Stomach (tissue), 9 donors: Measurements from ENCODE around the gene AKR1B1. TPM values are rescaled to one million over a fixed set of nuclear protein-coding genes. Genes with fewer than 3 reads are reported as not detected.

Source experiments
- DNase-seq, 2 donors: peaks; one replicate each; pipeline versions ENCODE4 v3.0.0 to v3.0.0-alpha.2; 2013 to 2019
- H3K27ac ChIP-seq, 5 donors: fragments of 200-600 bp in 4 of 5; sonication (generic) in 4 of 5; one replicate each; pipeline ENCODE4 v1.5.1; 2013 to 2019; ENCODE audit warnings: mild to moderate bottlenecking in 1 of 5, moderate library complexity in 1 of 5
- H3K27me3 ChIP-seq, 3 donors: fragments of 200-600 bp; sonication (generic); one replicate each; pipeline ENCODE4 v1.5.1; 2017 to 2019; ENCODE audit warnings: mixed run types in 1 of 3
- H3K36me3 ChIP-seq, 4 donors: fragments of 200-600 bp; sonication (generic); 1 replicate in 3 of 4; 2 replicates in 1 of 4; pipeline ENCODE4 v1.5.1; 2016 to 2019
- H3K4me1 ChIP-seq, 4 donors: fragments of 200-600 bp; sonication (generic); one replicate each; pipeline ENCODE4 v1.5.1; 2016 to 2019
- H3K4me3 ChIP-seq, 4 donors: fragments of 200-600 bp; sonication (generic) in 3 of 4; one replicate each; pipeline ENCODE4 v1.5.1; 2016 to 2019; ENCODE audit warnings: mild to moderate bottlenecking in 1 of 4
- H3K9me3 ChIP-seq, 4 donors: fragments of 200-600 bp; sonication (generic); one replicate each; pipeline ENCODE4 v1.5.1; 2016 to 2019
- EP300 ChIP-seq: sonication (generic); formaldehyde crosslinking; IDR thresholded peaks from one replicate; pipeline ENCODE4 v1.6.1; 2017; ENCODE audit warnings: antibody characterized with exemption
- POLR2A ChIP-seq, 4 donors: fragments of 450-650 bp; IDR thresholded peaks; one replicate each; pipeline ENCODE4 v1.6.1; 2016; ENCODE audit warnings: antibody characterized with exemption in 4 of 4, control low read depth in 2 of 4, mild to moderate bottlenecking in 1 of 4, moderate library complexity in 1 of 4
- POLR2AphosphoS5 ChIP-seq, 3 donors: sonication (generic); formaldehyde crosslinking; IDR thresholded peaks; one replicate each; pipeline ENCODE4 v1.6.1; 2016; ENCODE audit warnings: antibody characterized with exemption in 3 of 3
- WGBS, 5 donors: extraction: QIAGEN DNeasy Blood & Tissue Kit in 3 of 5; methylation state at CpG; one replicate each; pipeline versions ENCODE4 v1.1.5 to v1.1.7; 2013 to 2018; 5-methylcytosine and 5-hydroxymethylcytosine counted together
- intact Hi-C: fragments of 100-400 bp; cut with DNase I; formaldehyde crosslinking; loops from one replicate; pipeline ENCODE4 v1.15.1; 2023; ENCODE audit warnings: low total_unique reads
- polyA plus RNA-seq, 3 donors: library from polyadenylated mRNA; stranded (reverse); fragments of 200-250 nt; gene quantifications; one replicate each; pipeline ENCODE4 v1.2.3, GENCODE V29; 2013
- total RNA-seq, 5 donors: library from RNA; depleted of rRNA; stranded (reverse); fragments of >200 nt; gene quantifications; one replicate each; pipeline versions ENCODE4 v1.1.0 to v1.2.3, GENCODE V29; 2014 to 2016
- TF ChIP-seq, protein P1 (sequence below), 7 experiments: fragments of 450-650 bp in 4 of 7; fragments of 200-600 bp in 3 of 7; sonication (generic) in 3 of 7; IDR thresholded peaks; one replicate each; pipeline ENCODE4 v1.5.1; 2016 to 2019; ENCODE audit warnings: antibody characterized with exemption in 7 of 7, control low read depth in 2 of 7, mild to moderate bottlenecking in 1 of 7
- donor health status: healthy with polysubstance abuse.
- donor health status: Bipolar disorder and iron deficiency.
- donor health status: healthy.

AKR1B1 gene
- total and polyA plus RNA-seq, 8 donors, result 2.9 to 186 (median 38.5) TPM

DNA sequence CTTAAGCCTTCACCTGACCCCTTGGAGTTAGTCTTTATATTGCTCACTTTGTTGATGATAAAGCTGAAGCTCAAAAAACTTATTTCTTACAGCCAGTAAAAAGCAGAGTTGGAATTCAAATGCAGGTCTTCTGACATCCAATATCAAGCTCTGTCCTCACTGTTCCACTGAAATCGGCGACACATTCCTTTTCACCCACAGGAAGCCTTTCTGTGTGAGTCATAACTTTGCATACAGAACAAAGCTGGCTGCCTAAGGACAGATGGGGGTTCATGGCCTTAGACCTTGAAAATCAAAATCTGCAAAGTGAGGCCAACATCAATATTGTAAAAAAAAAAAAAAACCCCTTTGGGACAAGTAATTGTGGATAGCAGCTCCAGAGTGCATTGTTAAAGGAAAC lies 21.8 kb upstream of the AKR1B1 start:
- DNase-seq, result no peak
- intact Hi-C loops, result no loop called here
- Histone ChIP-seq H3K9me3 (no peaks in the 10 kb centered on the region), H3K27me3 (no peaks in the 10 kb centered on the region), H3K4me3 (no peak overlapping the region), H3K27ac (no peak overlapping the region), H3K4me1 (no peaks in the 10 kb centered on the region), H3K36me3 (no peaks in the 10 kb centered on the region)
- WGBS, 5 donors, result 25 to 40% (median 36%) methylated on average over 2 of the region's 2 CpGs
- TF ChIP-seq POLR2AphosphoS5 (IDR thresholded peaks at IDR 0.05), result no peak
- no peak for TF ChIP-seq POLR2A (IDR thresholded peaks at IDR 0.05)
- TF ChIP-seq, protein P1, sequence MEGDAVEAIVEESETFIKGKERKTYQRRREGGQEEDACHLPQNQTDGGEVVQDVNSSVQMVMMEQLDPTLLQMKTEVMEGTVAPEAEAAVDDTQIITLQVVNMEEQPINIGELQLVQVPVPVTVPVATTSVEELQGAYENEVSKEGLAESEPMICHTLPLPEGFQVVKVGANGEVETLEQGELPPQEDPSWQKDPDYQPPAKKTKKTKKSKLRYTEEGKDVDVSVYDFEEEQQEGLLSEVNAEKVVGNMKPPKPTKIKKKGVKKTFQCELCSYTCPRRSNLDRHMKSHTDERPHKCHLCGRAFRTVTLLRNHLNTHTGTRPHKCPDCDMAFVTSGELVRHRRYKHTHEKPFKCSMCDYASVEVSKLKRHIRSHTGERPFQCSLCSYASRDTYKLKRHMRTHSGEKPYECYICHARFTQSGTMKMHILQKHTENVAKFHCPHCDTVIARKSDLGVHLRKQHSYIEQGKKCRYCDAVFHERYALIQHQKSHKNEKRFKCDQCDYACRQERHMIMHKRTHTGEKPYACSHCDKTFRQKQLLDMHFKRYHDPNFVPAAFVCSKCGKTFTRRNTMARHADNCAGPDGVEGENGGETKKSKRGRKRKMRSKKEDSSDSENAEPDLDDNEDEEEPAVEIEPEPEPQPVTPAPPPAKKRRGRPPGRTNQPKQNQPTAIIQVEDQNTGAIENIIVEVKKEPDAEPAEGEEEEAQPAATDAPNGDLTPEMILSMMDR (IDR thresholded peaks at IDR 0.05), result no peak

DNA sequence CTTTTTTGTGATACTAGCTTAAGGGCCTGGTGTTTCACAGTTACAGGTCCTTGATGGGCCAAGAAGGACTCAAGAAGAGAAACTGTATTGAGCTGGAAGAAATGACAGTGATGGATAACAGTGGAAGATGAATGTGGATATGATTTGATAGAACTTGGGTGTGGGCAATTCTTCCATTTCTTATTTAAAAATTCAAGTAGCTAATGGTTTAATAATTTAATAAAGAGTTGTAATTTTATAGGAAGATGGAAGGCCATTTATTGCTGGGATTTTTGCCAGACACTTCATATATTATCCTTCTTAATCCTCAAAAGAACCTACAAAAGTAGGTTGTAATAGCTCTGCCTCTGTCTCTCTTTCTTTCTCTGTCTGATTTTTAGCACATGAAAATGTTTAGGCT lies 21.3 kb upstream of the AKR1B1 start:
- H3K27ac ChIP-seq, result no peak overlapping the region
- H3K27me3 ChIP-seq, result no peaks in the 10 kb centered on the region
- H3K4me3 ChIP-seq, result no peak overlapping the region
- no peak for DNase-seq
- TF ChIP-seq, protein P1 (IDR thresholded peaks at IDR 0.05), result no peak
- TF ChIP-seq POLR2AphosphoS5 (IDR thresholded peaks at IDR 0.05) (no peak), EP300 (no peak), POLR2A (IDR thresholded peaks at IDR 0.05) (no peak)
- H3K36me3 ChIP-seq, result no peaks in the 10 kb centered on the region
- H3K9me3 ChIP-seq, result no peaks in the 10 kb centered on the region
- intact Hi-C loops, result no loop called here
- H3K4me1 ChIP-seq, result no peaks in the 10 kb centered on the region

- no peaks in the 10 kb centered on the region for H3K4me1 ChIP-seq
- TF ChIP-seq POLR2A (IDR thresholded peaks at IDR 0.05) (no peak), POLR2AphosphoS5 (IDR thresholded peaks at IDR 0.05) (no peak), EP300 (no peak)
- TF ChIP-seq, protein P1 (IDR thresholded peaks at IDR 0.05), result no peak
- no peak for DNase-seq
- H3K27me3 ChIP-seq, result no peaks in the 10 kb centered on the region
- H3K4me3 ChIP-seq, result no peak overlapping the region
- H3K36me3 ChIP-seq, result no peaks in the 10 kb centered on the region
- no peaks in the 10 kb centered on the region for H3K9me3 ChIP-seq
- intact Hi-C loops, result no loop called here
- H3K27ac ChIP-seq, result no peak overlapping the region
- WGBS, 5 donors, result 85 to 92% (median 90%) methylated on average over 2 of the region's 2 CpGs
These were observed 19.8 kb upstream of the AKR1B1 start for GRCh38 chr7:134478707-134479106.

DNA sequence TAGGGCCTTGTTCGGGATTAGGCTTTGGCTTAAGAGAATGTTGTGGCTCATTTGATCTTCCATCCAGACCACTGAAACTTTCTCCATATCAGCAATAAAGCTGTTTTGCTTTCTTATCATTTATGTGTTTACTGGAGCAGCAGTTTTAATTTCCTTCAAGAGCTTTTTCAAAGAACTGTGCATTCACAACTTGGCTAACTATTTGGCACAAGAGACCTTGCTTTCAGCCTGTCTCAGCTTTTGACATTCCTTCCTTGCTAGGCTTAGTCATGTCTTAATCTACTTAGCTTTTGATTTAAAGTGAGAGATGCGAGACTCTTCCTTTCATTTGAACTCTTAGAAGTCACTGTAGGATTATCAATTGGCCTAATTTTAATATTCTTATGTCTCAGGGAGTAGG lies 19.1 kb upstream of the AKR1B1 start:
- H3K9me3 ChIP-seq, result no peaks in the 10 kb centered on the region
- no peaks in the 10 kb centered on the region for H3K4me1 ChIP-seq
- no peak for DNase-seq
- WGBS, 5 donors, result 18 to 52% (median 40%) methylated on average over 2 of the region's 2 CpGs
- TF ChIP-seq POLR2A (IDR thresholded peaks at IDR 0.05), result no peak
- TF ChIP-seq, protein P1 (IDR thresholded peaks at IDR 0.05), result no peak
- no peak for TF ChIP-seq EP300
- no peak for TF ChIP-seq POLR2AphosphoS5 (IDR thresholded peaks at IDR 0.05)
- intact Hi-C loops, result no loop called here
- no peak overlapping the region for H3K4me3 ChIP-seq
- H3K27ac ChIP-seq, result no peak overlapping the region
- no peaks in the 10 kb centered on the region for H3K36me3 ChIP-seq
- H3K27me3 ChIP-seq, result no peaks in the 10 kb centered on the region

GRCh38 chr7:134476044-134476443 lies 17.1 kb upstream of the AKR1B1 start:
- H3K4me1 ChIP-seq, result no peaks in the 10 kb centered on the region
- H3K4me3 ChIP-seq, result no peak overlapping the region
- no peak overlapping the region for H3K27ac ChIP-seq
- DNase-seq, result no peak
- H3K36me3 ChIP-seq, result no peaks in the 10 kb centered on the region
- intact Hi-C loops, result no loop called here
- TF ChIP-seq POLR2AphosphoS5 (IDR thresholded peaks at IDR 0.05) (no peak), POLR2A (IDR thresholded peaks at IDR 0.05) (no peak), EP300 (no peak)
- TF ChIP-seq, protein P1 (IDR thresholded peaks at IDR 0.05), result no peak
- H3K9me3 ChIP-seq, result no peaks in the 10 kb centered on the region
- H3K27me3 ChIP-seq, result no peaks in the 10 kb centered on the region
